ENCODE measurements around the gene RAB25. TPM values are rescaled to one million over a fixed set of nuclear protein-coding genes. Genes with fewer than 3 reads are reported as not detected.

The RAB25 gene
- total RNA-seq, 1 donor from 2014 or later, result 0.38 TPM

DNA sequence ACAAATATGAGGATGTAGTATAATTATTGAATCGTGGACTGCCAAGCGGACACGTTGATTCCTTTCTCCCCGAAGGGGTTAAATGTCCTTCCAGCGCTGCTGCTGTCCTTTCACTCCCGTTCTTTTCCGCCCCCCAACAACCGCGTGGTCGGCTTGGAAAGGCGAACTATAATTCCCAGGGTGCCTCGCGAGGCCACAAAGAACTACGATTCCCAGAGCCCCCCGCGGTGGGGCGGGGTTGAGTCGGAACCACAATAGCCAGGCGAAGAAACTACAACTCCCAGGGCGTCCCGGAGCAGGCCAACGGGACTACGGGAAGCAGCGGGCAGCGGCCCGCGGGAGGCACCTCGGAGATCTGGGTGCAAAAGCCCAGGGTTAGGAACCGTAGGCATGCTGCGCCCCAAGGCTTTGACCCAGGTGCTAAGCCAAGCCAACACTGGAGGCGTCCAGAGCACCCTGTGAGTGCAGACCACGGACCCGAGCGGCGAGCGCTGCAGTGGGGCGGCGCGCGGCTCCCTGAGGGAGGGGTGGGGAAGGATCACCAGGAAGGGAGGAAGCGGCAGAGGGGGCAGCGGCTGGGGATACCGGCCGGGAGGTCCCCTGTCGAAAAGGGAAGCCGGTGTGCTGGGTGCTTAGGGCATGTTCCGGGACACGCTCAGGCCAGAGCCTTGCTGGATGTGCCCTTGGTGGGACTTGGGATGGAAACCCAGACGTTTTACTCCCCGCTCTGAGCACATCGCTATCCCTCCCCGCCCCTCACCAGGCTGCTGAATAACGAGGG is 6.3 kb upstream of the RAB25 start, which contains the start of gene LAMTOR2:
TSS of gene LAMTOR2 (plus strand) at position 283 of the 781 bp plus-strand sequence. CDS start at position 391, 108 bp downstream.
- H3K36me3 Mint-ChIP-seq (ENCODE audit: low read depth), result peaks cover 35% of the 10 kb centered on the region
- peaks cover 29% of the 10 kb centered on the region for H3K4me1 Mint-ChIP-seq
- no peaks in the 10 kb centered on the region for H3K9me3 Mint-ChIP-seq
- ATAC-seq (ENCODE audit: low read depth), result peak; percentile 73
- H3K27me3 Mint-ChIP-seq, result no peaks in the 10 kb centered on the region
- ChIA-PET CTCF (interaction anchor here (1.9 kb wide), 1 partner anchor 29 kb away, joined by 4 read pairs; no protein-coding TSS in a partner anchor), POLR2A (no interaction called here)
- peak; percentile 94 for DNase-seq
- intact Hi-C loops (cut with micrococcal nuclease), result loop anchor here (1.0 to 10.0 kb wide), 12 partner anchors 28 to 800 kb away; partner anchors contain the start of genes ARHGEF2, CCT3, ENTREP3 and KHDC4
- peak within 1 kb of the TSS; percentile 93 for H3K4me3 Mint-ChIP-seq
- peak within 1 kb of the TSS; percentile 97 for H3K27ac Mint-ChIP-seq
- TF ChIP-seq, protein P1, sequence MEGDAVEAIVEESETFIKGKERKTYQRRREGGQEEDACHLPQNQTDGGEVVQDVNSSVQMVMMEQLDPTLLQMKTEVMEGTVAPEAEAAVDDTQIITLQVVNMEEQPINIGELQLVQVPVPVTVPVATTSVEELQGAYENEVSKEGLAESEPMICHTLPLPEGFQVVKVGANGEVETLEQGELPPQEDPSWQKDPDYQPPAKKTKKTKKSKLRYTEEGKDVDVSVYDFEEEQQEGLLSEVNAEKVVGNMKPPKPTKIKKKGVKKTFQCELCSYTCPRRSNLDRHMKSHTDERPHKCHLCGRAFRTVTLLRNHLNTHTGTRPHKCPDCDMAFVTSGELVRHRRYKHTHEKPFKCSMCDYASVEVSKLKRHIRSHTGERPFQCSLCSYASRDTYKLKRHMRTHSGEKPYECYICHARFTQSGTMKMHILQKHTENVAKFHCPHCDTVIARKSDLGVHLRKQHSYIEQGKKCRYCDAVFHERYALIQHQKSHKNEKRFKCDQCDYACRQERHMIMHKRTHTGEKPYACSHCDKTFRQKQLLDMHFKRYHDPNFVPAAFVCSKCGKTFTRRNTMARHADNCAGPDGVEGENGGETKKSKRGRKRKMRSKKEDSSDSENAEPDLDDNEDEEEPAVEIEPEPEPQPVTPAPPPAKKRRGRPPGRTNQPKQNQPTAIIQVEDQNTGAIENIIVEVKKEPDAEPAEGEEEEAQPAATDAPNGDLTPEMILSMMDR (IDR thresholded peaks at IDR 0.05), result no peak

DNA sequence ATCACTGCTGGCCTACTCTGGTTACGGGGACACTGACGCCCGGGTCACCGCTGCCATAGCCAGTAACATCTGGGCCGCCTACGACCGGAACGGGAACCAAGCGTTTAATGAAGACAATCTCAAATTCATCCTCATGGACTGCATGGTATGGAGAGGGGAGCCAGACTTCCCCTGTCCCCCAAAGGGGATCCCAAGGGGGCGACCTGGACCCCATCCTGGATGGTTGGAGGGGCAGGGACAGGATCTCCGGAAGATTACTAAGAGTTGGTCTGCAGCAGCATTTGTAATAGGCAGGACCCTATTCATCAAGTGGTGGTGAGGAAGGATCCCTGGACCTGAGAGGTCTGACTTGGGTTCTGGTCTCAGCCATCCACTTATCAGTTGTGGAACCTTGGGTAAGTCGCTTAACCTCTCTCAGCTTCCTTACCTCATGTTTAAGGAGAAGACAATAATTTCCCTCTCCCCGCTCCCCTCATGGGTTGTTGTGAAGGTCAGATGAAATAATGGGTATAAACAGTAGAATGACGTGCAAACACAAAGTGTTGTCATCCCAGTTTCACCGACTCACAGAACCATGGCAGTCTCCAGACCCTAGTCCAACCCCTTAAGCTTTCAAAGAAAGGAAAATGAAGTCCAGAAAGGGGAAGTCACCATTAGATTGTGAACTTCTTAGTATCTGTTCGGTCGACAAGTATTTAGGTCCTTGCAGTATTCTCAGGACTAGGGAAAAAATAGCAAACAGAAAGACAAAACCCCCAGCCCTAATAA is 5.5 kb upstream of the RAB25 start:
- no peaks in the 10 kb centered on the region for H3K27me3 Mint-ChIP-seq
- ATAC-seq (ENCODE audit: low read depth), result no peak
- POLR2A ChIA-PET, result no interaction called here
- CTCF ChIA-PET, result interaction anchor here (1.0 kb wide), 1 partner anchor 11 kb away, joined by 3 read pairs; no protein-coding TSS in a partner anchor
- TF ChIP-seq, protein P1 (IDR thresholded peaks at IDR 0.05), result no peak
- peak overlapping the region; percentile 72 for H3K27ac Mint-ChIP-seq
- DNase-seq, result no peak
- peaks cover 29% of the 10 kb centered on the region for H3K36me3 Mint-ChIP-seq (ENCODE audit: low read depth)
- H3K4me1 Mint-ChIP-seq, result peaks cover 29% of the 10 kb centered on the region
- intact Hi-C loops (cut with micrococcal nuclease), result loop anchor here (2.0 to 10.0 kb wide), 2 partner anchors 43 to 801 kb away; partner anchors contain the start of gene ENTREP3
- H3K4me3 Mint-ChIP-seq, result peak overlapping the region; percentile 93
- H3K9me3 Mint-ChIP-seq, result no peaks in the 10 kb centered on the region

DNA sequence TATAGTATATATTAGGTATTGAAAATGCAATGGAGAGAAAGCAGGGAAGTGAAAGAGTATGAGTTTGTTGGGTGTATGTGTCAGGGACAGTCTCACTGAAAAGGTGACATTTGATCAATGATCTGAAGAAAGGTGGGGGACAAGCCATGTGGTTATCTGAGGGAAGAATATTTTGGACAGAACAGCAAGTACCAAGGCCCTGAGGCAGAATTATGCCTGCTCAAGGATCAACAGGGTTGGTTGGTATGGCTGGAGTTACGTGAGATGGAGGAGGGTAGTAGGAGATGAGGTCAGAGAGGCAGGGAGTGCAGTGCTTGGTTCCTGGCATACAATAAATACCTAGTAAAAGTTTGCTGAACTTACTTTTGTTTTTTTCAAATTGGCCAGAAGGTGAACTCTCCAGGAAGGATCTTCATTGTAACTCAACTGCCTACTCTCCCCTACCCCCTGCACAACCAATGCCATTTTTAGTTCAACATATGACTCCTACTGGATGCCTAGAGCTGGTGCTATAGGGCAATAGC is 4.6 kb upstream of the RAB25 start:
- Mint-ChIP-seq H3K36me3 (ENCODE audit: low read depth) (peaks cover 29% of the 10 kb centered on the region), H3K4me3 (peak overlapping the region; percentile 2), H3K27me3 (no peaks in the 10 kb centered on the region), H3K9me3 (no peaks in the 10 kb centered on the region), H3K4me1 (peaks cover 29% of the 10 kb centered on the region), H3K27ac (no peak overlapping the region)
- TF ChIP-seq, protein P1 (IDR thresholded peaks at IDR 0.05), result no peak
- DNase-seq (no peak), ATAC-seq (ENCODE audit: low read depth) (no peak)
- ChIA-PET CTCF (interaction anchor here (1.0 kb wide), 1 partner anchor 10 kb away, joined by 3 read pairs; no protein-coding TSS in a partner anchor), POLR2A (interaction anchor here (0.9 kb wide), 1 partner anchor 78 kb away, joined by 4 read pairs; the partner anchor contains the start of gene ARHGEF2)
- intact Hi-C loops (cut with micrococcal nuclease), result loop anchor here (10.0 kb wide), 1 partner anchor 802 kb away; the partner anchor contains the start of gene ENTREP3

DNA sequence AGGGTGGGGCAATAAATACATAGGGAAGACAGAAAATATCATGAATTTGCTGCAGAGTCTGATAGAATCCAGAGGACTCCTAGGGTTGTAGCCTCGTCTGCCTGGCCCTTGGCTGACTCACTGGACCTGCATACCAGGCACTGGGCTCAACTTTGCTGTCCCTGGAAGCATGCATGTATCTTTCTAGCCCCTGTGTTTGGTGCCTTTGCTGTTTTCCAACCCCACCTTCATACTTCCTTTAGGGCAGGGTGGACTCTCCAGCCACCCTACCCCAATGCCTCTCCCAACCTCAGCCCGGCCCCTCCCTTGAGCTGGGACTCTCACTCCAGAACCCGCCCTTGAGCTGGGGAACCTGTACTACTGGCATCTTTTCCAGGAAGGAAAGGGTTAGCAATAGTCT is 1.2 kb downstream of the RAB25 start:
- Mint-ChIP-seq H3K36me3 (ENCODE audit: low read depth) (peaks cover 16% of the 10 kb centered on the region), H3K9me3 (no peaks in the 10 kb centered on the region), H3K4me3 (no peak overlapping the region), H3K27me3 (no peaks in the 10 kb centered on the region), H3K27ac (no peak overlapping the region), H3K4me1 (no peaks in the 10 kb centered on the region)
- intact Hi-C loops (cut with micrococcal nuclease), result no loop called here
- ATAC-seq (ENCODE audit: low read depth), result no peak
- ChIA-PET POLR2A (no interaction called here), CTCF (no interaction called here)
- DNase-seq, result no peak
- TF ChIP-seq, protein P1 (IDR thresholded peaks at IDR 0.05), result no peak

Data from activated B cell treated with CpG ODN at 0.5 μM for 24 hours (primary cell).